ENCODE results near the gene KRT28. TPM values are rescaled to one million over a fixed set of nuclear protein-coding genes. Genes with fewer than 3 reads are reported as not detected.

Gene KRT28
- total and polyA plus RNA-seq, 7 donors: not detected

- DNase-seq: no peak
- peaks cover 3 to 35% (median 7%) of the 10 kb centered on the region in 3 donors for H3K27me3 ChIP-seq
- no peak overlapping the region for H3K4me3 ChIP-seq
- TF ChIP-seq POLR2A (IDR thresholded peaks at IDR 0.05): no peak
- no peak for TF ChIP-seq POLR2AphosphoS5 (IDR thresholded peaks at IDR 0.05)
- TF ChIP-seq CTCF (IDR thresholded peaks at IDR 0.05): no peak
- no peak for TF ChIP-seq EP300 (IDR thresholded peaks at IDR 0.05)
- H3K9me3 ChIP-seq: no peaks in the 10 kb centered on the region
- 22 to 27% methylated on average over 37 of the region's 37 CpGs for WGBS, 2 donors
- H3K4me1 ChIP-seq: peaks cover 0 to 5% (median 0%) of the 10 kb centered on the region in 4 donors
- intact Hi-C loops (cut with DNase I): no loop called here
- H3K36me3 ChIP-seq: no peaks in the 10 kb centered on the region
- H3K27ac ChIP-seq: no peak overlapping the region
Measured at GRCh38 chr17:40779181-40779909, 20.4 kb downstream of the KRT28 start.

- Histone ChIP-seq H3K4me1 (peaks cover 0 to 5% (median 0%) of the 10 kb centered on the region in 4 donors), H3K27me3 (peaks cover 3 to 41% (median 7%) of the 10 kb centered on the region in 3 donors), H3K4me3 (no peak overlapping the region), H3K9me3 (no peaks in the 10 kb centered on the region), H3K36me3 (no peaks in the 10 kb centered on the region), H3K27ac (no peak overlapping the region)
- intact Hi-C loops (cut with DNase I): no loop called here
- no peak for TF ChIP-seq CTCF (IDR thresholded peaks at IDR 0.05)
- TF ChIP-seq POLR2A (IDR thresholded peaks at IDR 0.05): no peak
- no peak for TF ChIP-seq EP300 (IDR thresholded peaks at IDR 0.05)
- no peak for TF ChIP-seq POLR2AphosphoS5 (IDR thresholded peaks at IDR 0.05)
- WGBS, 2 donors: 40 to 70% methylated on average over 5 of the region's 5 CpGs
- no peak for DNase-seq
Measured at GRCh38 chr17:40778461-40778860, 21.3 kb downstream of the KRT28 start.

GRCh38 chr17:40777971-40778370 is 21.8 kb downstream of the KRT28 start:
- no peak for DNase-seq
- Histone ChIP-seq H3K9me3 (no peaks in the 10 kb centered on the region), H3K36me3 (no peaks in the 10 kb centered on the region), H3K27ac (no peak overlapping the region), H3K27me3 (peaks cover 3 to 42% (median 7%) of the 10 kb centered on the region in 3 donors), H3K4me1 (peaks cover 0 to 5% (median 0%) of the 10 kb centered on the region in 4 donors), H3K4me3 (no peak overlapping the region)
- intact Hi-C loops (cut with DNase I): no loop called here
- 81 to 89% methylated on average over 3 of the region's 3 CpGs for WGBS, 2 donors
- no peak for TF ChIP-seq POLR2AphosphoS5 (IDR thresholded peaks at IDR 0.05)
- TF ChIP-seq EP300 (IDR thresholded peaks at IDR 0.05): no peak
- no peak for TF ChIP-seq POLR2A (IDR thresholded peaks at IDR 0.05)
- TF ChIP-seq CTCF (IDR thresholded peaks at IDR 0.05): no peak

GRCh38 chr17:40777459-40777858 is 22.3 kb downstream of the KRT28 start:
- 64 to 74% methylated on average over 7 of the region's 7 CpGs for WGBS, 2 donors
- no peak overlapping the region for H3K4me3 ChIP-seq
- intact Hi-C loops (cut with DNase I): no loop called here
- peaks cover 0 to 5% (median 0%) of the 10 kb centered on the region in 4 donors for H3K4me1 ChIP-seq
- no peaks in the 10 kb centered on the region for H3K36me3 ChIP-seq
- no peaks in the 10 kb centered on the region for H3K9me3 ChIP-seq
- TF ChIP-seq CTCF (IDR thresholded peaks at IDR 0.05): no peak
- no peak for TF ChIP-seq POLR2AphosphoS5 (IDR thresholded peaks at IDR 0.05)
- no peak for TF ChIP-seq EP300 (IDR thresholded peaks at IDR 0.05)
- no peak for TF ChIP-seq POLR2A (IDR thresholded peaks at IDR 0.05)
- no peak overlapping the region for H3K27ac ChIP-seq
- DNase-seq: no peak
- peaks cover 6 to 42% (median 7%) of the 10 kb centered on the region in 3 donors for H3K27me3 ChIP-seq
